B cell (primary cell): Measurements from ENCODE around the gene LONP2. TPM values are rescaled to one million over a fixed set of nuclear protein-coding genes. Genes with fewer than 3 reads are reported as not detected.

Experiments used
- ATAC-seq: fragments of 200-7000 bp; cut with Tn5 transposase; one replicate; pipeline ENCODE4 v1.10.0; 2021; ENCODE audit warnings: low read depth, mild to moderate bottlenecking, moderate number of reproducible peaks, moderate library complexity
- CTCF ChIA-PET: fragments of 350-600 bp; sonication (Branson Sonifier 250); formaldehyde crosslinking; loops from one replicate; lab custom pipeline; 2021; ENCODE audit warnings: antibody characterized with exemption, inconsistent platforms; lab: Charles Lee
- POLR2A ChIA-PET: fragments of 350-600 bp; sonication (Branson Sonifier 250); formaldehyde crosslinking; loops from one replicate; lab custom pipeline; 2021; ENCODE audit warnings: antibody characterized with exemption; lab: Charles Lee
- DNase-seq: peaks from one replicate; pipeline ENCODE4 v3.0.0; 2013
- H2AFZ ChIP-seq: 2 replicates; pipeline ENCODE4 v1.6.1; 2012; ENCODE audit warnings: mild to moderate bottlenecking, low read depth, low read length; ENCODE audit not compliant: insufficient read depth, poor library complexity, severe bottlenecking
- H3K27ac ChIP-seq, 2 donors: 1 replicate in 1 of 2; 2 replicates in 1 of 2; pipeline ENCODE4 v1.5.1; 2012 to 2013; ENCODE audit warnings: low read length in 2 of 2, mild to moderate bottlenecking in 2 of 2, moderate library complexity in 1 of 2
- H3K27me3 ChIP-seq, 4 experiments: fragments of 200-600 bp in 1 of 4; sonication (generic) in 1 of 4; replicated peaks in 1 of 4; 1 replicate in 2 of 4; 2 replicates in 2 of 4; pipeline versions ENCODE4 v1.6.1 to v1.7.0; 2013 to 2016; ENCODE audit warnings: low read length in 3 of 4, mild to moderate bottlenecking in 2 of 4, mixed read lengths in 1 of 4, moderate library complexity in 1 of 4; ENCODE audit not compliant: insufficient read depth in 4 of 4, control insufficient read depth in 3 of 4; ENCODE audit errors: control extremely low read depth in 1 of 4
- H3K36me3 ChIP-seq, 2 experiments: replicated peaks in 1 of 2; 1 replicate in 1 of 2; 2 replicates in 1 of 2; pipeline versions ENCODE4 v1.6.1 to v1.7.1; 2013; ENCODE audit warnings: low read length in 1 of 2; ENCODE audit not compliant: insufficient read depth in 2 of 2, control insufficient read depth in 1 of 2; ENCODE audit errors: control extremely low read depth in 1 of 2, extremely low read depth in 1 of 2
- H3K4me1 ChIP-seq, 2 donors: fragments of 200-600 bp in 1 of 2; sonication (generic) in 1 of 2; 1 replicate in 1 of 2; 2 replicates in 1 of 2; pipeline versions ENCODE4 v1.5.1 to v1.6.1; 2013 to 2017; ENCODE audit warnings: low read length in 2 of 2; ENCODE audit not compliant: control insufficient read depth in 2 of 2, insufficient read depth in 2 of 2
- H3K4me2 ChIP-seq: replicated peaks from 2 replicates; pipeline ENCODE3; 2012; ENCODE audit warnings: mild to moderate bottlenecking, low read depth, low read length; ENCODE audit not compliant: poor library complexity, severe bottlenecking
- H3K4me3 ChIP-seq, 5 experiments: fragments of 200-600 bp in 1 of 5; sonication (generic) in 1 of 5; 1 replicate in 3 of 5; 2 replicates in 2 of 5; pipeline versions ENCODE4 v1.5.1 to v1.7.0; 2011 to 2016; ENCODE audit warnings: low read length in 4 of 5, mild to moderate bottlenecking in 4 of 5, low read depth in 2 of 5, control low read depth in 1 of 5, moderate library complexity in 1 of 5; ENCODE audit not compliant: insufficient read depth in 1 of 5; ENCODE audit errors: control extremely low read depth in 1 of 5, extremely low read depth in 1 of 5
- H3K79me2 ChIP-seq: fragments of 200-600 bp; sonication (generic); one replicate; pipeline ENCODE4 v1.6.0; 2016; ENCODE audit warnings: low read length; ENCODE audit not compliant: control insufficient read depth, insufficient read depth
- H3K9ac ChIP-seq: fragments of 200-600 bp; sonication (generic); 2 replicates; pipeline ENCODE4 v1.6.1; 2017; ENCODE audit warnings: mild to moderate bottlenecking, low read length, moderate library complexity
- H3K9me3 ChIP-seq, 3 donors: one replicate each; pipeline versions ENCODE4 v1.6.1 to v1.7.1; 2013; ENCODE audit warnings: low read length in 2 of 3; ENCODE audit not compliant: control insufficient read depth in 2 of 3, insufficient read depth in 1 of 3; ENCODE audit errors: control extremely low read depth in 1 of 3
- H4K20me1 ChIP-seq: 2 replicates; pipeline ENCODE4 v1.6.0; 2012; ENCODE audit warnings: mild to moderate bottlenecking, low read length; ENCODE audit not compliant: insufficient read depth, control insufficient read depth, poor library complexity, severe bottlenecking
- H3K27ac Mint-ChIP-seq: one replicate; pipeline ENCODE4 v1.8.0; 2021; ENCODE audit warnings: mixed read lengths
- H3K27me3 Mint-ChIP-seq: one replicate; pipeline ENCODE4 v1.8.0; 2021; ENCODE audit warnings: mixed read lengths
- H3K4me1 Mint-ChIP-seq: one replicate; pipeline ENCODE4 v1.8.0; 2021; ENCODE audit warnings: mixed read lengths
- H3K4me3 Mint-ChIP-seq: one replicate; pipeline ENCODE4 v1.8.0; 2021; ENCODE audit warnings: mixed read lengths
- H3K9me3 Mint-ChIP-seq: one replicate; pipeline ENCODE4 v1.8.0; 2022; ENCODE audit warnings: mixed read lengths; ENCODE audit not compliant: insufficient read depth
- EZH2 ChIP-seq: IDR thresholded peaks from 2 replicates; pipeline ENCODE4 v1.6.1; 2012; ENCODE audit warnings: borderline replicate concordance, low read depth, mild to moderate bottlenecking, moderate library complexity, low read length; ENCODE audit not compliant: insufficient read depth, poor library complexity, severe bottlenecking
- WGBS: methylation state at CpG from one replicate; pipeline ENCODE4 v1.1.5; 2013; ENCODE audit warnings: missing lambda C conversion rate; ENCODE audit not compliant: insufficient coverage; 5-methylcytosine and 5-hydroxymethylcytosine counted together
- intact Hi-C: fragments of 100-400 bp; cut with micrococcal nuclease; formaldehyde crosslinking; loops from one replicate; pipeline ENCODE4 v1.10.0; 2022
- polyA plus RNA-seq: library from polyadenylated mRNA; depleted of rRNA; stranded (reverse); fragments of >200 nt; gene quantifications from 2 replicates; pipeline ENCODE4 v1.2.3, GENCODE V29; 2012
- total RNA-seq, 2 donors: library from RNA; stranded (reverse); fragments of 120-200 nt in 1 of 2; gene quantifications; 1 replicate in 1 of 2; 2 replicates in 1 of 2; pipeline versions ENCODE4 v1.2.3 to v1.2.4, GENCODE V29; 2013 to 2022
- TF ChIP-seq, protein P1 (sequence below): fragments of 200-600 bp; IDR thresholded peaks from one replicate; pipeline ENCODE4 v1.8.0; 2022; ENCODE audit warnings: antibody characterized with exemption, mild to moderate bottlenecking

The LONP2 gene
- total and polyA plus RNA-seq, 2 donors (not counting 1 experiment from before 2014, with no cell fraction given) = 39.3 to 84.2 TPM

GRCh38 chr16:48350736-48351135, 106.6 kb downstream of the LONP2 start:
- H3K27me3 ChIP-seq = no peaks in the 10 kb centered on the region
- Mint-ChIP-seq H3K4me1 (peaks cover 13% of the 10 kb centered on the region), H3K27me3 (no peaks in the 10 kb centered on the region), H3K4me3 (no peak overlapping the region), H3K9me3 (no peaks in the 10 kb centered on the region), H3K27ac (peak overlapping the region; percentile 20)
- TF ChIP-seq EZH2 = no peak
- TF ChIP-seq, protein P1, sequence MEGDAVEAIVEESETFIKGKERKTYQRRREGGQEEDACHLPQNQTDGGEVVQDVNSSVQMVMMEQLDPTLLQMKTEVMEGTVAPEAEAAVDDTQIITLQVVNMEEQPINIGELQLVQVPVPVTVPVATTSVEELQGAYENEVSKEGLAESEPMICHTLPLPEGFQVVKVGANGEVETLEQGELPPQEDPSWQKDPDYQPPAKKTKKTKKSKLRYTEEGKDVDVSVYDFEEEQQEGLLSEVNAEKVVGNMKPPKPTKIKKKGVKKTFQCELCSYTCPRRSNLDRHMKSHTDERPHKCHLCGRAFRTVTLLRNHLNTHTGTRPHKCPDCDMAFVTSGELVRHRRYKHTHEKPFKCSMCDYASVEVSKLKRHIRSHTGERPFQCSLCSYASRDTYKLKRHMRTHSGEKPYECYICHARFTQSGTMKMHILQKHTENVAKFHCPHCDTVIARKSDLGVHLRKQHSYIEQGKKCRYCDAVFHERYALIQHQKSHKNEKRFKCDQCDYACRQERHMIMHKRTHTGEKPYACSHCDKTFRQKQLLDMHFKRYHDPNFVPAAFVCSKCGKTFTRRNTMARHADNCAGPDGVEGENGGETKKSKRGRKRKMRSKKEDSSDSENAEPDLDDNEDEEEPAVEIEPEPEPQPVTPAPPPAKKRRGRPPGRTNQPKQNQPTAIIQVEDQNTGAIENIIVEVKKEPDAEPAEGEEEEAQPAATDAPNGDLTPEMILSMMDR = no peak
- no peak for ATAC-seq
- no peaks in the 10 kb centered on the region for H4K20me1 ChIP-seq
- H3K4me1 ChIP-seq = peaks cover 0 to 3% of the 10 kb centered on the region in 2 donors
- no peak overlapping the region for H3K9ac ChIP-seq
- peaks cover 0 to 41% of the 10 kb centered on the region in 2 experiments for H3K36me3 ChIP-seq
- no peak overlapping the region for H3K4me2 ChIP-seq
- no peak overlapping the region for H3K4me3 ChIP-seq
- POLR2A ChIA-PET = no interaction called here
- H3K79me2 ChIP-seq = no peaks in the 10 kb centered on the region
- intact Hi-C loops = no loop called here
- no peak overlapping the region for H2AFZ ChIP-seq
- H3K9me3 ChIP-seq = no peaks in the 10 kb centered on the region
- DNase-seq = no peak
- no peak overlapping the region for H3K27ac ChIP-seq
- CTCF ChIA-PET = interaction anchor here (1.0 to 8.1 kb wide), 6 partner anchors 14 to 281 kb away, joined by 3 to 144 read pairs (median 4); no protein-coding TSS in a partner anchor
- WGBS = 71% methylated on average over 3 of the region's 3 CpGs

- Histone ChIP-seq H3K4me1 (peaks cover 4 to 5% of the 10 kb centered on the region in 2 donors), H3K4me3 (no peak overlapping the region), H3K9me3 (no peaks in the 10 kb centered on the region), H4K20me1 (no peaks in the 10 kb centered on the region), H3K27me3 (no peaks in the 10 kb centered on the region), H3K79me2 (no peaks in the 10 kb centered on the region), H3K9ac (no peak overlapping the region), H3K27ac (no peak overlapping the region), H2AFZ (no peak overlapping the region), H3K36me3 (peaks cover 0 to 34% of the 10 kb centered on the region in 2 experiments), H3K4me2 (no peak overlapping the region)
- H3K4me1 Mint-ChIP-seq = peaks cover 28% of the 10 kb centered on the region
- no peak overlapping the region for H3K27ac Mint-ChIP-seq
- no peak for TF ChIP-seq EZH2
- TF ChIP-seq, protein P1 = no peak
- no peaks in the 10 kb centered on the region for H3K9me3 Mint-ChIP-seq
- CTCF ChIA-PET = interaction anchor here (0.7 to 8.1 kb wide), 8 partner anchors 134 to 277 kb away, joined by 3 to 144 read pairs (median 6); no protein-coding TSS in a partner anchor
- POLR2A ChIA-PET = interaction anchor here (0.7 to 1.4 kb wide), 4 partner anchors 10 to 1442 kb away, joined by 5 to 20 read pairs (median 8); no protein-coding TSS in a partner anchor
- 100% methylated on average over 2 of the region's 7 CpGs for WGBS
- H3K27me3 Mint-ChIP-seq = no peaks in the 10 kb centered on the region
- ATAC-seq = no peak
- no peak overlapping the region for H3K4me3 Mint-ChIP-seq
- DNase-seq = no peak
- intact Hi-C loops = loop anchor here (1.0 kb wide), 7 partner anchors 13 to 277 kb away; no protein-coding TSS in a partner anchor
These were observed 108.7 kb downstream of the LONP2 start for GRCh38 chr16:48352648-48353390.
